ENCODE data around the gene TES.
"Not testable (repeated sequence)": the region's sequence is repeated elsewhere in the genome, so short reads cannot be mapped to it uniquely, and the experiment has no call there.

TES gene, protein sequence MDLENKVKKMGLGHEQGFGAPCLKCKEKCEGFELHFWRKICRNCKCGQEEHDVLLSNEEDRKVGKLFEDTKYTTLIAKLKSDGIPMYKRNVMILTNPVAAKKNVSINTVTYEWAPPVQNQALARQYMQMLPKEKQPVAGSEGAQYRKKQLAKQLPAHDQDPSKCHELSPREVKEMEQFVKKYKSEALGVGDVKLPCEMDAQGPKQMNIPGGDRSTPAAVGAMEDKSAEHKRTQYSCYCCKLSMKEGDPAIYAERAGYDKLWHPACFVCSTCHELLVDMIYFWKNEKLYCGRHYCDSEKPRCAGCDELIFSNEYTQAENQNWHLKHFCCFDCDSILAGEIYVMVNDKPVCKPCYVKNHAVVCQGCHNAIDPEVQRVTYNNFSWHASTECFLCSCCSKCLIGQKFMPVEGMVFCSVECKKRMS

GRCh38 chr7:116210345-116211005 lies at the start of gene TES:
TES (plus strand) TSS chr7:116210539; CDS start chr7:116210708, 169 bp downstream.
- DNase-seq, result peak; percentile 40 to 74

- DNase-seq, result no peak
Observed at GRCh38 chr7:116161728-116162127, 48.6 kb upstream of the TES start.

GRCh38 chr7:116162254-116162653 lies 48.1 kb upstream of the TES start:
- no peak for DNase-seq

GRCh38 chr7:116162992-116163391 lies 47.3 kb upstream of the TES start:
- no peak for DNase-seq

GRCh38 chr7:116164552-116165306 lies 45.6 kb upstream of the TES start:
- no peak for DNase-seq

DNA sequence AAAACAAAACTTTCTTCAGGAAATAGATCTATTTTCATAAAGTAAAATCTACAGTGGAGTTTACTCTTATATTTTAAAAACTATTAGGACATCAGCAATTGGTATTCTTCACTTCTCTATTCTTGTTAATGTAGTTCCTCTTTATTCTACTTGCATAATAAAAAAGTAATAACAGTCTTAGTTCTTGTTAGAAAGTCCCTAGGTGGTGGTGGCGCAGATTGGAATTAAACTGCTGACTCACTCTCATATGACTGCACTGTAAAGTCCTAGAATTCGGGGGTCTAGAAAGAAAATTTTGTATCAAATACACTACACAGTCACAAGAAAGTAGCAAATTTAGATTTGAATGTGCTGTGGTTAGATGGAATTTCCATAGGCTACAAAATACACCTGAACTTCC lies 44.6 kb upstream of the TES start:
- DNase-seq, result no peak

GRCh38 chr7:116166156-116166555 lies 44.2 kb upstream of the TES start:
- DNase-seq, result no peak

GRCh38 chr7:116167177-116167576 lies 43.2 kb upstream of the TES start:
- no peak for DNase-seq

DNA sequence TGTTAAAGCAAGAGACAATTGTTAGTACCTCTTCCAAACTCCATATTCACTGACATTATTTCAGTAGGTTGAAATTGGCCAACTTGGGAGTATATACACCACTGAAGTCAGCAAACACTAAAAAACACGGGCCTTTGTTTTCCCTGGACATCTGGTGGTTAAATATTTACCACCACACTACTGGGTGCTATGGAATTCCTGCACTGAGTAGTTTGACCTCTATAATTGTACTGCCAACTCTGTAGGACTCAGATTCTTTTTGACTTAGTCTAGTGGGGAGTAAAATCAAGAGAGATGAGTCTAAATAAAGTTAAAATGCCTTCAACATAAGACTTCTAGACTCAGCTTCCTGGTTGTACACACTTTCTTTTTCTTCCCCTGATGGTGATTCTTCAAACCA lies 41.3 kb upstream of the TES start:
- DNase-seq, result no peak

GRCh38 chr7:116170180-116170579 lies 40.2 kb upstream of the TES start:
- DNase-seq, result no peak

DNA sequence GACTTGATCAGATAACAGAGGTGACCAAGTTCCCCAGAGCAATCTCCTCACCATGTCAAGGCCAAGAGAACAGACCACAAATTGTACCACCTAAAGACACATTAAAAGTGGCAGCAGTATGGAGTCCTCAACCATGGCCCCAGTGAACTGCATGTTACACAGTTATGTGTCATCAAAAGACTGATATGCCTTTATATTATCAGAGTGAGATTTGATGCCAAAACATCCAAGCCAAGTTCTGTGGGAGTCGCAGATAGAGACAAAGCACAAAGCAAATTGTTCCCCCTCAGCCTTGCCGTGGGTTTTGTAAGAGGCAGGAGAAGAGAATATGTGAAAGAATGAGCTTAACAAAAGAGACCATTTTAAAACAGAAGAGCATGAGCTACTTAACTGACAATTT lies 39.2 kb upstream of the TES start:
- no peak for DNase-seq

DNA sequence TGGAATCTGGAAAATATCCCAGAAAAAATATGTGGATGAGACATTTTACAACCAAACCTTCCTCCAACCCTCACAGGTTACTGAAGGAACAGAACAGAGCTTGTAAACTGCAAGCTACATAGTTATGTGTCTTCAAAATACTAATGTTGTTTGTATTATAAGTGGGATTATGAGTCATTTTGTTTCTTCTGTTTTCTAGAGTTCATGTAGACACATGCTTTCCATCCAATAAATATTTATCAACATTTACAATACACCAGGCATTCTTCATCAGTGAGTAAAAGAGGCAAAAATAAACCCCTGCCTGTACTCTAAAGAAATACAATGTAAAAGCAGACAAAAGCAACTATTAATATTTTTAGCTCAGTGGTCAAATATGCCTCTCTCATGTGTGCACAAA lies 38.0 kb upstream of the TES start:
- DNase-seq, result no peak

GRCh38 chr7:116173051-116174028 lies 37.0 kb upstream of the TES start:
- peak in 1 of 2 experiments; percentile 22 for DNase-seq

- not testable (repeated sequence) for DNase-seq
Observed at GRCh38 chr7:116175095-116175494, 35.2 kb upstream of the TES start.

DNA sequence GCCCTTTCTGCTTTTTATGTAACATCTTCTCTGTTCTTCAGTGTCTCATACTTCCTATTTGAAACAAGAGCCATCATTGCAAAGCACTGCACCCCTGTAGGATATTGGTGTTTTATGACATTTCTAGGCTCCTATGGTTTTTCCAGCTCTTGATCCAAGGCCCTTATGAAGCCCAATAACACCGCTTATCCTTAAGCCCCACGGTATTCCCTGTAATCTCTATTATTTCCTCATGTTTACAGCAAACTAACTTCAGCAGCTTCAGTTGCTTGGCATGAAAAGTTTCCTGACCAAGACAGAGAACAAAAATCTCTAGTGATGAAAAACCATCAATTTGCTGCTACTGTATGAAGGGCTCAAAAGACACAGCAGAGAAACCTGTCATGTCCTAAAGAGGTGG lies 34.1 kb upstream of the TES start:
- DNase-seq, result no peak

DNA sequence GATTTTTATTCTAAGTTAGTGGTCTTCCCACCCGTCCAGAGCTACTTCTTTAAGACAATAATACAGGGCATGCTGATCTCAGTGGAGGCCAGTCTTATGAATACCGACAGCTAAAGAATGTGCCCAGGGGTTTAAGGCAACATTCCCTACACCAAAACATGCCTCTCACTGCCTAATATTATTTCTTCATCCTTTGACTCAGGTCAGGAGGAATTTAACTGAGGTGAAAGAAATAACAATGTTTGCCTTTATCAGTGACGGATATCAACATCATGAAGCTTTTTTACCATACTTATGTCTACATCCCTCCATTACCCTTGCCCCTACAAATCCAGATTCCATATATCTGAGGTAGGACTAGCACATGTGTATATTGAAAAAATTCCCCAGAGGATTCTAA lies 33.3 kb upstream of the TES start:
- no peak for DNase-seq

- peak in 1 of 2 experiments; percentile 14 for DNase-seq
Observed at GRCh38 chr7:116180302-116180701, 30.0 kb upstream of the TES start.

DNA sequence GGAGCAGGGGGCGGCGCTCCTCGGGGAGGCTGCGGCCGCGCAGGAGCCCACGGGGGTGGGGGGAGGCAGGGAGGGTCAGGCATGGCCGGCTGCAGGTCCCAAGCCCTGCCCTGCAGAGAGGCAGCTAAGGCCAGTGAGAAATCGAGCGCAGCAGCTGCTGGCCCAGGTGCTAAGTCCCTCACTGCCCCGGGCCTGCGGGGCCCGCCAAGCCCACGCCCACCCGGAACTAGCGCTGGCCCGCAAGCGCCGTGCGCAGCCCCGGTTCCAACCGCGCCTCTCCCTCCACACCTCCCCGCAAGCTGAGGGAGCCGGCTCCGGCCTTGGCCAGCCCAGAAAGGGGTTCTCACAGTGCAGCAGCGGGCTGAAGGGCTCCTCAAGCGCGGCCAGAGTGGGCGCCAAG lies 28.3 kb upstream of the TES start:
- no peak for DNase-seq

DNA sequence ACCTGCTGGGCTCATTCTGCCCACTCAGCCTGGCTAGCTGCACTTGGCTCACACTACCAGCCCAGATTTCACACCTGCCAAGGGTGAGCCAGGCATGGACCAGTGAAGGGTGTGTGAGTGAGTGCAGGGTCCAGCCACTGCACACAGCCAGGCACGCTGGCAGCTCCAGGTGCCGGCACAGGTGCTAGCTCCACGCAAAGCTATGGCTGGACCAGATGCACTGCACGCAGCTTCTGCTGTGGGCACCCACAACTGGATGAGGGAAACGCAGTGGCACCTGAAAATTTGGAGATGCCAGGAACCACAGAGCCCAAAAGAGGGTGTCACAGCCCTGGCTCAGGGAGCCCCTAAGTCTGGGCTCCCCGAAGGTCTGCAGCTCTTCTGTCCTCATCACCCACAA lies 24.9 kb upstream of the TES start:
- DNase-seq, result no peak

DNA sequence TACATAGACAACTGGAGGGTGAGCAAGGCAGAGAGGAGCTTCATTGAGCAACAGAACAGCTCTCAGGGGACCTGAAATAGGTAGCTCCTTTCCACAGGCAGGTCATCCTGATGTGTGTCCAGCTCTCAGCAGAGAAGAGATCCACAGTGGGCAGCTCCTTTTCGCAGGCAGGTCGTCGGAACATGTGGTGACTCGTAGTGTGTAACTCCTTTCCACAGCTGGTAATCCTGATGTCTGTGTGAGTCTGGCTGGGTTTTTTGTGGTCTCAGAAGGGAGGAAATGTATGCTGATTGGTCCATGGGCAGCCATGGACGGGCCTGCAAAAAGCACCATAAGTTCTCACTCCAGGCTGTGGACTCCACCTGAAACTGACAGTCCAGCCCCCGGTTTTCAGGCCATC lies 24.4 kb upstream of the TES start:
- DNase-seq, result no peak

DNA sequence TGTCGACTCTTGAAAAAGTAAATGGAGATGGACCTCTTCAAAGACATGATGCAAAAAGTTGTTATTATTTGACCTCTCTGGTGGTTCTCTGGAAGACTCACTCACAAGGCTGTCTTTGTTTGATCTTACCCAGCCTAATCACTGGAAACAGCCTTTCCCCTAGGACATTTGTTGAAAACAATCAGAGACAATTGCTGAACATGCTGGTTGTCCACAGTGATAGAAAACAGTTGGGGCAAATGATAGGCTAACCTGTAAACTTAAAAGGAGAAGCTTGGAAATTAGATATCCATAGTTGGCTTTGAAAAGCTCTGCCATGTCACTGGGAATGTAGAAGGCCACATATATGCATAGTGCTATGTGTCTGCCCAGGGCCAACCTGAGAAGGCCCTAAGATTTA lies 22.9 kb upstream of the TES start:
- no peak for DNase-seq

DNA sequence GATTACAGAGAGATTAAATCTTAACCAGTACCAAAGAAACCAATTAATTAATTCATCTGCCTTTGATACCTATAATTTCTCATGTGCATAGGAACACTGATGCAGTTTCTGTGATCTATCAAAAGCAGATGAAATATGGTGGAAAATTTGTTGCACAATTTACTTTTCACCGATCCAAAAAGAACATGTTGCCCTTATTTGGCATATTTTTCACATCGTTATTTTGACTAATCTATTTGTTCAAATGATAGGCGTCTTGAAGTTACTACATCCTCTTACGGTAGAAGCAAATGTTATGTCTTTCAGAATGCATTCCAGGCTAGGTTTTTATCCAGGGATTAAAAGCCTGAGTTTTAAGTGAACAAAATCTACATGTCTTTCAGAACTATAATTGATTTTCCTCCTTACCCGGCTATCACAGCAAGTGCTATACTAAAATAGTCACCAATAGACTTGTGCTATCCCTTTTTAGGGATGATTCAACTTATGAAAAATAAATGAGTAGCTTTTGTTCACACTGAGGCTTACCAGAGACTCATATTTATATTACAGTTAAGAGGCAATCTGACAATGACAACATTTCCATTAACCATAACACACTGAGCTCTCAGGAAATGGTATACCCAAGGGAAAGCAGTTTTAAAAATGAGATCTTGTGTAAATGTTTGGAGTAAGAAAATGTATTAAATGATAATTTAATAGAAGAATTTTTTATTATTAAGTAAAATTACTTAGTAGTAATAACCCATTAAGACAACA lies 16.8 kb upstream of the TES start:
- DNase-seq, result no peak
